Effector CD8-positive, alpha-beta T cell (primary cell): ENCODE measurements around the gene ADGRD1.
"Not testable (repeated sequence)": the region's sequence is repeated elsewhere in the genome, so short reads cannot be mapped to it uniquely, and the experiment has no call there.

Experiments
- DNase-seq: peaks from one replicate; lab custom pipeline; 2025; lab: John Stamatoyannopoulos, UW

Gene ADGRD1

DNA sequence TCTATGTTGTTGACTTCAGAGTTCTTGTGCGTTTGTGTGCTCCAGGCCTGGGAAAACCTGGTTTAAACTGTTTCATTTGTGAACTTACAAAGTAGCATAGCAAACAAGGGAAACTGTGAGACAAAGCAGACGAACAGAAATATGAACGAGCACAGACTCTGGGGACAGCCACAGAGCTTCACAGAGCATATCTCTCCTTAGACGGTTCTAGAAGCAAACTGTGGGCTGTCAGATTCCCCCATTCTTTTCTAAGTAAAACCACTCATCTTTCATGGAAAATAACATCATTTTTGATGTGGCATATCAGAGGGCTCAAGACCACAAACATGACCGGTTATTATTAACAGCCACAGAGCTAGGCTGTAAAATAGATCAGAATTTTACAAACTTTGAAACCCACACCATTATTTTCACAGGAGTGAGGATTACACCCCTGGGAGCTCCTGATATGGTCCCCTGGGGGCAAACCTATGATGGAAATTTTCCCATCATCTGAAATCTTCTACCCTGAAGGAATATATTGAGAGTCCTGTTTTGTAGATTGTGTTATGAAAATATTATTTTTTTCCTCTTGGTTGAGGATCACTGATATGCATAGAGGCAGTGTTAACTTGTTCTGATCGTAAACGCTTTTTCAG, 102.0 kb downstream of the ADGRD1 start:
- no peak for DNase-seq

DNA sequence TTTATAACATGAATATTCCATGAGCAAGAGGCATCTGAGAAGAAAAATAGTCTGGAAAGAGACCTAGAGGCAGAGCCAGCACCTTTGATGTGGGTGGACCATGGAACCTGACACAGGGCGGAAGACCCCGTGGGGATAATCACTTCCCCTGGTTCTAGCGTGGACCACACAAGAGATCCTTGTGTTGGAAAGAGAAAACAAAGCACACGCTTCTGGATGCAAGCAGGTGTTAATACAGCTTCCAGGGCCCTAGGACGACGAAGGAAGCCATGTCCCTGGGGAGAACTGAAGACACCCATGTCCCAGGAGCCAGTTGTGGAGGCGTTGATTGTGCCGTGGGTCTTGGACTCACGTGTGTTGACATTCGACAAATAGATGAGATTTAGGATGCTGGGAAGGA, 102.9 kb downstream of the ADGRD1 start:
- DNase-seq = no peak

DNA sequence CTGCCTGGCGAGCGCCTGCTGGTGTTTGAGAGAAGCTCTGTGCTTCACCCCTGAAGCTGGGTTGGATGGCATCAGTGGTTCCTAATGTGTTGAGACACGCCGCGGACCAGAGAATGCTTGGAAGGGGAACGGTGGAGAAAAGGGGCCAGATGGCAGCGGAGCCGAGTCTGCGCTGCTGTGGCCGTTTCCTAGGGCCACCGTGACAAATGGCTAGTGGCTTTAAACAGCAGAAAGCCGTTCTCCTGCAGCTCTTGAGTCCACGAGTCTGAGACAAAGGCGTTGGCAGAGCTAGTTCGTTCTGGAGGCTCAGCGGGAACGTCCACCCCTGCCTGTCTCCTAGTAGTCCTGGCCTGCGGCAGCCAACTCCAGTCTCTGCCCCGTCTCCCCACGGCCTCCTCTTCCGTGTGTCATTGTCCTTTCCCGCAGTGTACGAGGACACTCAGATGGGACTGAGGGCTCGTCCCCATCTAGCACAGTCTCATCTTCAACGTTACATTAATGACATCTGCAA, 103.6 kb downstream of the ADGRD1 start:
- no peak for DNase-seq

GRCh38 chr12:131057722-131058515, 104.2 kb downstream of the ADGRD1 start:
- DNase-seq = no peak

GRCh38 chr12:131058700-131059099, 105.0 kb downstream of the ADGRD1 start:
- no peak for DNase-seq

GRCh38 chr12:131060011-131060703, 106.5 kb downstream of the ADGRD1 start:
- DNase-seq = no peak

- no peak for DNase-seq
Observed at GRCh38 chr12:131061041-131061806, 107.5 kb downstream of the ADGRD1 start.

- DNase-seq = no peak
Observed at GRCh38 chr12:131063413-131063812, 109.7 kb downstream of the ADGRD1 start.

DNA sequence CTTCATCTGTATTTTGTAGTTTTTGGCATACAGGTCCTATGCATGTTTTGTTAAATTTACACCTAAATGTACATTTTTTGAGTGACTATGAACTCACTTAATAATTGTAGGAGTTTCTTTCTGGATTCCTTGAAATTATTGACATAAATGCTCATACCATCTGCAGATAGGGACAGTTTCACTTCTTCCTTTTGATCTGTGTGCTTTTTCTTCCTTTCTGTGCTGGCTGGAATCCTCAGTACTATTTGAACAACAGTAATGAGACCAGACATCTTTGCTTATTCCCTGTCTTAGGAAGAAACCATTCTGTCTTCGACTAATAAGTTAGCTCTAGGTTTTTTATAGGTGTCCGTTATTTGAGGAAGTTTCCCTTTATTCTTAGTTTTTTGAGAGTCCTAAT, 110.3 kb downstream of the ADGRD1 start:
- DNase-seq = no peak

GRCh38 chr12:131065279-131065678, 111.6 kb downstream of the ADGRD1 start:
- DNase-seq = no peak

GRCh38 chr12:131065801-131066200, 112.1 kb downstream of the ADGRD1 start:
- no peak for DNase-seq

GRCh38 chr12:131066207-131066885, 112.6 kb downstream of the ADGRD1 start:
- DNase-seq = no peak

GRCh38 chr12:131066886-131067490, 113.3 kb downstream of the ADGRD1 start:
- no peak for DNase-seq

DNA sequence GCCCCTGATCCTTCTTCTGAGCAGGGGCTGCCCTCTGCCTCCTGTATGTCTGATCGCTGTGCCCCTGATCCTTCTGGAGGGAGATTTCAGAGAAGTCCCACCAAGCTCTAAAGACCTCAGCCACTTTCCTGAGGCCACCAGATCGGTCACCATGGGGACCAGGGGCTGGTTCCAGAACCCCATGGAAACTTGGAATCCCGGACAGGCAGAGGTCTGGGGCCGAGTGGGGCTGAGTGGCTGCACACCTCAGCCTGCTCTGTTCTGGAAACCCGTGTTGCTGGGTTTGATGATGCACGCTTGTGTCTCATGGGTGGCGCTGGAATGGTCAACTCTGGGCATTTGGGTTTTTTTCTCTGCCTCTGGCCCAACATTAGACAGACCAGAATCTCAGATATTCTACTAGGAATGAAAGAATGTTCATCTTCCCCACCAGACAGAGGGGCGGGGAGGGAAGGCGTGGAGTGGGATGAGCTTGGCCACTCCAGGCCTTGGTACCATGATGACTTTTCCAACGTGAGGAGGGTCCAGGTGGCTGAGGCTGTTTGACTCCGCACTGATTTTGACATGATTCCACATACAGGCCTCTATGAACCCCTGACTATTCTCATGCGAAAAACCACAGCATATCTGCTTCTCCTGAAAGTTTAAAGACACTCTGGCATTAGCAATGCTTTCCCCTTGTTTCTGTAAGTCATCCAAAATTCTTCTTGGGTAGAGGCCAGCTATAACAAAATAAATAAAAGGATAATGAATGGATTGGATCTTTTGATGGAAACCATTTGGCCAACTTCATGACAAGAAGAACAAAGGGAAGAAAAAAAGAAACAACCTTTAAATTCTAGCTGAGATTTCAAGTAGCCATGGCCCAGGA, 114.5 kb downstream of the ADGRD1 start:
- no peak for DNase-seq

- not testable (repeated sequence) for DNase-seq
Observed at GRCh38 chr12:131068926-131069720, 115.4 kb downstream of the ADGRD1 start.

DNA sequence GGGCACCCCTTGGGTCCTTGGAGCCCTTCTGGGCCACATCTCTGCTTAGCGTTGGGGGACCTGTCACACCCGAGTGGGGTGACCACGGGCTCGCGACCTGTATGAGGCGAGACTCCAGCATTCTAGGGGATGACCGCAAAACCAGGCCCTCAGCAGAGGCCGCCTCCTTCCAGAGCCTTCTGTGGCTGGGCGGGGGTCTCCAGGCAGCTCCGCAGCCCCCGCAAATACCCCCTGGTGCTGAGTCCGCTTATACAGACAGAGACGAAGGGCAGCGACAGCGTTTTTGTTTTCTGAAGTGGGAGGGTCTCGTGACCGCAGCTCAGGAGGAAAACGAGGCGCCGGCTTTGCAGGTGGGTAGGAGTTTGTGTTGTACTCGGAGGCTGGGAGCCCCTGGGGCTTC, 116.4 kb downstream of the ADGRD1 start:
- not testable (repeated sequence) for DNase-seq

DNA sequence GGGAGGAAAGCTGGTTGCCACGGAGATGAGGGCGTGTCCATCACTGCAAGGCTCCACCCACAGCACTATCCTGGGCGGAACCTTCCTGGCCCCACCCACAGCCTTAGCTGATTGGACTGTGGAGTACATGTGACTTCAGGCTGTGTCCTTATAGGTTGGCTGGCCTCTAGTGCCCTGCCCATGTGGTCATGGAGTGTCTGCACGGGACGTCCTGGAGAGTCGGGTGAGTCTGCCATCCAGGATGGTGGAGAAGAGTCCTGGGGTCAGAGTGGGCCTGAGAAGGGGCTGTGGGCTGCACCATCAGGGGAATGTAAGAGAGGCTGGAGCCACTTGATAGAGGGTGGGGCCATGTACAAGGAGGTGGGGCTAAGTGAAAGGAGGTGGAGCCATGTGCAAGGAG, 117.0 kb downstream of the ADGRD1 start:
- DNase-seq = not testable (repeated sequence)

GRCh38 chr12:131071234-131071820, 117.6 kb downstream of the ADGRD1 start:
- not testable (repeated sequence) for DNase-seq

GRCh38 chr12:131071950-131072349, 118.2 kb downstream of the ADGRD1 start:
- DNase-seq = not testable (repeated sequence)
